ENCODE data around the gene ITGA8.

The ITGA8 gene

DNA sequence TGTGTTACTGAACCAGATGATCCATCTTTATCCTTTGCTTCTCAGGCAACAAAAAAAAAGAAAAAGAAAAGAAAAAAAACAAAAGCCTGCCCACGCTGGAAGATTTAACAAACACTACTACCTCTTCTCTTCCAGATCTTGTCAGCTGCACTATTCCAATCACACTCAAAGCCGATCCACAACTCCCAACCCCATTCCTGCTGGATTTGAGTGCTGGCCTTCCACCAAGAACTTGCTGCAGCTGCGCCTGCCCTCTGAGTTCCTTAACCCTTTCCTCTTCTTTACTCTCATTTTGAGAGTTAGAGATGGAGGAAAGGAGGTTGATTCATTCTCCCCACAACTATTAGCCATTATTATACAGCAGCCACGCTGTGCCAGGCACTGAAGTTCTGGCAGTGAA, 16.0 kb upstream of the ITGA8 start:
- no peak for DNase-seq (ENCODE audit: low read depth)

GRCh38 chr10:15730341-15730740, 10.6 kb upstream of the ITGA8 start:
- no peak for DNase-seq (ENCODE audit: low read depth)

GRCh38 chr10:15729890-15730289, 10.2 kb upstream of the ITGA8 start:
- DNase-seq (ENCODE audit: low read depth): no peak

DNA sequence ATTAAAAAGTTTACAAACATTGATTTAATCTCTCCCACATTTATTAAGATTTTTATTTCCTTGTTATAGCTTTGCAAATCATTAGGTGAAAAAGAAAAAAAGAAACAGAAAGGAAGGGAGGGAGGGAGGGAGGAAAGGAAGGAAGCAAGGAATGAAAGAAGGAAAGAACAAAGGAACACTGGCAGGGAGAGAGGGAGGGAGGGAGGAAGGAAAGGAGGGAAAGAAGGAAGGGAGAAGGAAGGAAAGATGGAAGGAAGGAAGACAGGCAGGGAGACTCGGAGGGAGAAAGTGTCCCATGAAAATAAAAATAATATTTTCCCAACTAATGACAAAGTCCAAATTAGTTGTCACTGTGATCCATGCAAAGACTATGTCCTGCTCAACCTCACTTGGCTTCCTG, 6.3 kb upstream of the ITGA8 start:
- no peak for DNase-seq (ENCODE audit: low read depth)

GRCh38 chr10:15725603-15726002, 5.9 kb upstream of the ITGA8 start:
- no peak for DNase-seq (ENCODE audit: low read depth)

GRCh38 chr10:15724683-15725082, 5.0 kb upstream of the ITGA8 start:
- no peak for DNase-seq (ENCODE audit: low read depth)

GRCh38 chr10:15723803-15724202, 4.1 kb upstream of the ITGA8 start:
- DNase-seq (ENCODE audit: low read depth): no peak

GRCh38 chr10:15720635-15721287, 1.0 kb upstream of the ITGA8 start:
- no peak for DNase-seq (ENCODE audit: low read depth)

DNA sequence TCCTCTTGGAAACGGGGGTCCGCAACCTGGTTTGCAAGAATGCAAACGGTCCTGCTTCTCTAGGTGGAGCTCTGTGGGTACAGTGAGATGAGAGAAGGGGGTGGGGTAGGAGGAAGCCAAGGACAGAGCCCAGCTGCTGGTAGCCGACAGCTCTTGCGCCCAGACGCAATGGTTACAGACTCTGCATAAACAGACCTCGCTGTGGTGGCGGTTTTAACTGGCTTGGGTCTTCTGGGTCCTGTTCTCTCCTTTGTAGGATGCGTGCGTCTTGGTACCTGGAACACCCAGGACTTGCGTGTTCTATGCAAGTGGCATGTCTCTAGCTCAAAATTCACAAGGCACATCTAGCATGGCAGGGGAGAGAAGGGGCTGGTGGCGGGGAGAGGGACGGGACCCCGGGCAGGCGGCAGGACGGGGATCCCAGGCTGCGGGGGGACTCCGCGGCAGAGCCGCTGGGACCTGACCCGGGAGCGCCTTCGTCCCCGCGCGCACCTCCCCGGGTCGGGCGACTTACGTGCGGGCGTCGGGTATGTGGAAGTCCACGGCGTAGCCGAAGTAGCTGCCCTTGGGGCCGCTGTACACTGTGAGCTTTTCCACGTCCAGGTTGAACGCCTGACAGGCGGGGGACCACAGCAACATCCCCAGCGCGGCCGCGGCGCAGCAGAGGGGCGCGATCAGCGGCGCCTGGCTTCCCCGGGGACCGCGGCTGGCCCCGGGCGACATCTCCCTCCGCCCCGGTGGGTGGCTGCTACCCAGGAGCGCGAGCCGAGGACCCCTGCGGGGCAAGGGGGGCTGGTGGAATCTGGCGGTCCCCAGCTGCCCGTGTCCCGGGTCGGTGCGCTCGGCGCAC, 448 bp downstream of the ITGA8 start:
- DNase-seq (ENCODE audit: low read depth): no peak

- DNase-seq (ENCODE audit: low read depth): no peak
These were observed 1.1 kb downstream of the ITGA8 start for GRCh38 chr10:15718694-15719048.

DNA sequence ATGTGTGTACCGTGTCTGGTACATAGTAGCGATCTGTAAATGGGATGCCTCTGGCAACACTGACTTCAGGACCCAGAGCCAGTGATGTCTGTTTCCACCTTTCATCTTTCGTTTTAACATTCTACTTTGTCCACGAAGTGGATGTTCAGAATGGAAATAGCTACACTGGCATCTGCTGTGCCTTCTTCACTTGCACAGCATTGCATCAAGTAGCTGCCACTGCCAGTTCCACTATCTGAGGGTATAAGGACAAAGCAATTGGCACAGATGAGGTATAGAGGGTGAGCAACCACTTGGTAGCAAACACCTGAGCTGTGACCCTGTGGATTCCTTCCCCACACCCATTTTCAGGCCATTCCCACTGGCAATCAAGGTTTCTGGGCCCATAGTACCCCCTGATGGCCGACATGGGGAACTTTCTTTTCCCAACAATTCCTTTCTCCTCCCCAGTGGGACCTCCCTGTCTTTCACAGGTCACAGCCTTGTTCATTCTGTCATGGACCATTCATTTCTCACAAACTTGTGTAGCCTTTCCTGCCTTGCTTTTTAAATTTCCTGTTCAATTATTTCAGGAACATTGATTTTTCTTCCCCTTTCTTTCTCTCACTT, 4.0 kb downstream of the ITGA8 start:
- no peak for DNase-seq (ENCODE audit: low read depth)

DNA sequence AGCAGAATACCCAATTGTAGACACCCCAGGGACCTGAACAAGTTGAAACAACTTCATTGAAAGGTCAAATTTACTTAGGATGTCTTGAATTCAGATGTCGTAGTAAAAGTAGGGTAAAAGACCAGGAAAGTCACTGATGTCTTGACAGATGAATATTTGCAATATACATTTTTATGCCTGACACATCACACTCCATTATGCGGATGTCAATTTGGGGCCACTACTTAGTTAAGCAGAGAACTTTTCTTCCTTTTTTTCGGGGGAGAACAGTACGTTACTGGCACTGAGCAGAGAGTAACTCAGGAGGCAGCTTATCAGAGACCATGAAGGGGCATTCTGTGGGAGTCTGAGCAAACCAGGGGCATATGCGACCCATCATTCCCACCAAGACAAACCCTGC, 4.9 kb downstream of the ITGA8 start:
- no peak for DNase-seq (ENCODE audit: low read depth)

DNA sequence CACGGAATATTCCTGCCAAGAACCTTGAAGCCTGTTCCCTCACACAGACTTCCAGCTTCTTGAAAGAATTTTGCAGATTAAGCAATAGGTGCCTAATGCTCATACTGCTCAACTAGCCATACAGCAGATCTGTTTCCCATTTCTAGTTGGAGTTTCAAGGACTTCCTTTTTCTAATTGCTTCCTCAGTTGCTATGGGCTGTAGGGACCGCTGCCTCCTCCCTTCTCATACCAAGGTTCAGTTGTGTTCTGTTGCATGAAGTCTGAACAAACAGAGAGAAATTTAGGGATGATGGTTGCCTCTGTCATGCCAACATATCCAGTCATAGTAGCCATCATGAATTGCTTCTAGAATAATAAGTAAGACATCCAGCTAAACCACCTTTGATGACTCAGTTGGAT, 6.8 kb downstream of the ITGA8 start:
- no peak for DNase-seq (ENCODE audit: low read depth)

DNA sequence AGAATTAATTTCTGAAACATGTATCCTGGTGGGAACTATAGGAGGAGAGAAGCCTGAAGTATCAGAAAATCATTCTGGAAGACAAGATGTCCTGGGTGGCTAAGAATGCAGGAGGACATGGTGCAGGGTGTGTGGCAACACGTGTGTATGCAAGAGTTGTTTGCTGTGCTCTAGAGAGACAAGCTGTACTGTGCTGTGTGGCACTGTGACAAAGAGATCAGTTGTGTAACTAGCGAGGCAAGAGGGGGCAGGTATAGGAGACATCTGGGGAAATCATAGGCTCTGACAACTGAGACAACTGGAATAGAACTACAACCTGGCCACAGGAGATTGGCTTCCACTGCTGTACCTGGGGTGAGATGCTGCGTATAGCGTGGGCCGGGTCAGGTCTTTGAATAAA, 9.3 kb downstream of the ITGA8 start:
- no peak for DNase-seq (ENCODE audit: low read depth)

GRCh38 chr10:15705298-15705697, 14.4 kb downstream of the ITGA8 start:
- no peak for DNase-seq (ENCODE audit: low read depth)

- DNase-seq (ENCODE audit: low read depth): no peak
These were observed 15.1 kb downstream of the ITGA8 start for GRCh38 chr10:15704581-15704968.

- DNase-seq (ENCODE audit: low read depth): no peak
These were observed 15.7 kb downstream of the ITGA8 start for GRCh38 chr10:15703944-15704580.

DNA sequence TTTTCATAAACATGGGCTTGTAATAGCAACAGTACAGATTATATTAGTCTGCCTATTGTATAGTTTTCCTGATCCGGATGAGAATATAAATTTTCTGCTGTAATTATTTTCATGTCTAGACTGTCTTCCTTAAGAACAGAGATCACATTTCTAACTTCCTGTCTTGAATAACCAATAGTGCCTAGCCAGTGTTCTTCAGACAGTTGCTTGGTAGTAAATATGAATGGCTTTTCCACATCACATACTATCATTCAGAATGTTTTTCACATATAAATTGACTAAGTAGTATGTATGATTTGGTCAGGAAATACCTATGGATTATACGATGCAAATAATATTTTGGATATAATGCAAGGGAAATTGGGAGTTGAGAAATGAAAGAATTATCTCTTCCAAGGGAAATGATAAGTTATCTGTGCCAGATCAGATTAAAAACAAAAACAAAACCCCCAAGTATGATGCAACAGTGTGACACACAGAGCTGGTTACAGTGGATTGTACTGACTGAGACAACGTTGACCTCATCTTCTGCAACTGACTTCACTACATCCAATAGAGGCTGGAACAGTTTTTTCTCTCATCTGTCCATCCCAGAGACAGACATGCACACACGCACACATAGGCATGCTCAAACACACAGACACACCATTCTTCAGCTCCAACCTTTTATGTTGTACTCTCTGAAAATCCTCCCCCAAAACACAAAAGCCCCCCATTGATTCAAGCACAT, 16.4 kb downstream of the ITGA8 start:
- DNase-seq (ENCODE audit: low read depth): no peak

GRCh38 chr10:15700078-15700674, 19.5 kb downstream of the ITGA8 start:
- no peak for DNase-seq (ENCODE audit: low read depth)

DNA sequence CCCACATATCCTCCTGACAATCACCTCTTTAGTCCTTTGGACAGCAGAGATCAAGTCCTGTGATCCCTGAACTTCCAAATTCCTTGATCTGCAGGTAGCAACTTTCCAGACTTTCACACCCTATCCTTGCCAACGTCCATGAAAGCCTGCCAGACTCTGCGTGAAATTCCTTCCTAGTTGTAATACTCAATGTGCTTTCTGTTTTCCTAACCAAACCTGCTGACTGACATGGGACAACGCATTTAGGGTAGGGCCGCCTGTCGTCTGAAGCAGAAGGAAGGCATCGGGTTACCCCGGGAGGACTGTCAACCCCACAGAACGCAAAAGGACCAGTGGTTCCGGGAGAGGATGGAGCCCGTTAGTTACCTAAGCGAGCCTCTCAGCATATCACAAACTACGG, 23.9 kb downstream of the ITGA8 start:
- DNase-seq (ENCODE audit: low read depth): no peak

DNA sequence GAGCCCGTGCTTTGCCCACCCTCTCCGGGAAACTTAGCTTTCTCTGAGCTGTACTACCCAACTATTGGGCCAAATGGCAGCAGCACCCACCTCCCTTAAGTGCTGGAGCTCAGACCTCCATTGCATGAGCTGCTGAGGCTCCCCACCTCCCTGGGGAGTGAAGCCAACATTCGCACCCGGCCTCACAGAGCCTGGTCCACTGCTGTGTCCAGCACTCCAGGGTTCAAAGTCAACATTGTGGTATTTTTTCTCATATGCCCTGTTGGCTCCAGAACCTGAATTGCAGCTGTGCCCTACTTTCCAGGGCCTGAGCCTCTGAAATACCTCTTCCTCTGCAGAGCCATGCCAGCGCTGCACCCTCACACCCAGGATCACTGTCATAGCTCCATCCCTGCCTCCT, 29.7 kb downstream of the ITGA8 start:
- DNase-seq (ENCODE audit: low read depth): no peak

DNA sequence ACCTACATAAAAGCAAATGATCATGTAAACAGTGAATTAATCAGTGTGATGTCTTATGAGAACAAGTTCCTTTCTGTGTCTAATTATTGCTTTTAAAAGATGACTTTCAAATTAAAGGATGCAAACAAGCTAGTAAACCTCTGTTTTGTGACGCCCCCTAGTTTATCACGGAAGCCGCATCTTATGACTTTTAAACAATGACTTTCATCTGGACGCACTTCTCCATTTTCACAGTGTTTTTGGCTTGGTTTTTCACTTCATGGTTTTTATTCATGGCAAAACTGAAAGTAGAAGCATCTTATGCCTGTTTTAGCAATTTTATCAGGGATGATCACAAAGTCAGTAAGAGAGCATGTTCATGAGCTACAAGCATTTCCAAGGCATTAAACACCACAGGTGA, 35.0 kb downstream of the ITGA8 start:
- no peak for DNase-seq (ENCODE audit: low read depth)
